RCC 7860 (cell line): ENCODE data around the gene RAB3B.

Experiments used
- DNase-seq: peaks from one replicate; pipeline ENCODE4 v3.0.0-alpha.2; 2015; ENCODE audit warnings: low spot score
- FAIRE-seq: peaks from 2 replicates; lab custom pipeline; 2012; peaks lifted over from hg19 to GRCh38; lab: Jason Lieb, UNC

Gene RAB3B

DNA sequence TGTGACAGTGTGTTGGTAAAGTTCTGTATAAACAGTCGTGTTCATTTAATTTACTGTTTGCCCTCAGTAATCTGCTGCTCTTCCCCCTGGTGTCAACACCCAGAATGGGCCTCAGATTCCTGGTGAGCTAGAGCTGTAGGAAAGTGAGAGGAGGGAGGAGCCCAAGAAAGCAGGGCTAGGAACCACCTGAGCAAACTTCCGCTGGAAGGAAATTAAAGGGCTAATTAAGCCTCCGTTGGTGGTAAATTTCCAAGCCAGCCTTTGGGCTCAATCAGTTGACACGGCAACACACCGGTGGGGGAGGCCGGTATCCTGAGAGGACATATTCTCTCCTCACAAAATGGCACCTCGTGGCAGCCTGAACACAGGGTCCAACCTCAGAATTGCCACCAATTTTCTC lies 32.9 kb downstream of the RAB3B start:
- DNase-seq (no peak), FAIRE-seq (no peak)

DNA sequence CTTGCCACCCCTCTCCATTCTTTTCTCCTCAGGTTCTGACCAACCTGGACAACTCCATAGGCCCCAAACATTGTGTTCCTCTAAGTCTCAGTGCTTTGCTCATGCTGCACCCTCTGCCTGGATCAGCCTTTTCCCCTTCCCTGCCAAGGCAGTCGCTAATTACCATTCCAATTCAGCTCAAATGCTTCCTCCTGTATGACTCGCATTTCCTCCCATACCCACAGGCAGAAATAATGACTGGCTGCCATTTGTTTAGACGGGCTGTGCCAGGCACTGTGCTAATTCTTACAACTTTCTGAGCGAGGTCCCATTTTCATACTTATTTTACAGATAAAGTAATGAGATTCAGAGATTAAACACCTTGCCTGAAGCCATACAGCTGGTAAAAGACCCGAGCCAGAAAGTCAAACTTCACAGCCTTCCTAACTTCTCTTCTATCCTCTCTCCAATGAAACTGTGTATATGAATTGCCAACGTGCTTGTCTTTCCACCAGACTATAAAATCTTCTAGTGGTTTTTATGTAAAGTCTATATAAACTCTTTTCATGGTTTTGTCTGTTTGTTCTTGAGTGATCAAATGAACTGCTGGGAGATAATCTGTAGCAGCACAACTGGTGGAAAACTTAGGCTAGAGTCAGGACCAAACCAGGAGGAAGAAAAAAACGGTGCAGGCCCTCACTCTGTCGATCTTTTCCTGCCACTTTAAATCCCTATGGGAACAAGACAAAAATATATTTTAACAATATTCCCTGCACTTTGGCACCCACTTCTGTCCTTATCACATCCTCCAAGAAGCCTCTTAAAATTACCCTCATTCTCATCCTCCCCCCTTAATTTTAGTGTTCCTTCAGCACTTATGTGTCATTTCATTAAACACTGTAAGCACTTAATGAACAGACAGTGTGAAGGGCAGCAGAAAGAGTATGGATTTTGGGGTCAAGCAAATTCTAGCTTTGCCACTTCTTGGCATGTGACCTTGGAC lies 33.7 kb downstream of the RAB3B start:
- FAIRE-seq = no peak
- DNase-seq = no peak

DNA sequence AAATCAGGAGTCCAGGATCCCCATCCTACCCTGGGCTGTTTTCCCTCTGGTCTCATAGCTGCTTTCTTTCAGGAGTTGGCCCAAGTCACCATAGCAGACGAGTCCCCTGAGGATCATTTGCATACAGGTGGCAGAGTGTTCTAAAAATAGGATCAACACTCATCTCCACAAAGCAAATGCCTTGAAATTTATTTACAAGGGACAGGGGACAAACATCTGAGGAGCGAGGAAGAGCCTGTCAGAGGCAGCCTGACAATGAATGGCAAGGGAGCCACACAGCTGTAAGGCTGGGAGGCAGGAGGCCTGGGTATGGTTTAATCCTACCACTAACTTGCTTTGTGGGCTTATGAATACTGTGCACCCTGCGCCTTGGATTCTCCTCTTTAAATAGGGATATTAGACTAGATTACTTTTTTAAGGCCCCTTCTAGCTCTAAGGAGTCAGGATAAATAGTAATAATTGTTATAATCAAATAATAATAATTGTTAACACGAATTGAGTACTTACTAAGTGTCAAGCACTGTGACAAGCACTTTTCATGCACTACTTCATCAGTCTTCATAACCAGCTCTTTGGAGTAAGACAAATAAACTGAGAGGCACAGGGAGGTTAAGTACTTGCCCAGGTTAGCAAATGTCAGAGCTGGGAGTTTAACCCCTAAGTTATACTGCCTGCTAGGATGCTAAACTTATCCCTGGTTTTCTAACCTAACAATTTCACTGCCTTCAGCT lies 34.5 kb downstream of the RAB3B start:
- DNase-seq (no peak), FAIRE-seq (no peak)

DNA sequence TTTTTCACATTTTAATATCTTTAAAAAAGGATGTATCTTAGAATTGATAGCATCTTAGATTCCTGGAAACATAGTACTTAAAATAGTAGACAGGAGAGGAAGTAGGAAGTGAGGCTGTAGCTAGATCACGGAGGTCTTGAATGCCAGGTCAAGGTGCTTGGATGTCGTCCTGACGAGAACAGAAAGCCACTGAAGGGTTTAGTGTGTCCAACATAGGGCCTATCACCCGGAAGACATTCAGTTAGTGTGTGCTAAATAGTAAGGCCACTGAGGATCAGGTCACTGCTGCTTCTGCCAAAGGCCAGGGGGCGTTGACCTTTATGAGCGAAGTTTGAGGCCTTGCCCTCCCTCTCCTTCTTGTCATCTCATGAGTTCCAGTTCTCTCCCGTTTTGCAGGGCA lies 35.7 kb downstream of the RAB3B start:
- FAIRE-seq = no peak
- no peak for DNase-seq

DNA sequence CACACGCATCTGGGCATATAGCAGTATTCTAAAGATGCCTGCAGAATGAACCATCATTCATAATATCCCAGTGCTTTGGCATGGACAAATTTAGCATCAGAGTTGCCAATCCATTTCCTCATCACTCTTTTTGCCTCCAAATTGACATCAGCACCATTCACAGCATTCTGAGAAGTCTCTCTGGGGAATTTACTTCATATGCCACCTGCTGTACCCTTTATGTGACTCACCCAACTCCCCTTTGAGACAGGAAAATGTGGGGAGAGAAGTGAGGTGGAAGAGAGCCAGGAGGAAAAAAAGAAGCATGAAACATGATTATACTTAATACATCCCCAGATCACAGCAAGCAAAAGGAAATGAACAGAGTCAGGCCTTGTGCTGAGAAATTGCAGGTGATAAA lies 37.4 kb downstream of the RAB3B start:
- FAIRE-seq (no peak), DNase-seq (no peak)

DNA sequence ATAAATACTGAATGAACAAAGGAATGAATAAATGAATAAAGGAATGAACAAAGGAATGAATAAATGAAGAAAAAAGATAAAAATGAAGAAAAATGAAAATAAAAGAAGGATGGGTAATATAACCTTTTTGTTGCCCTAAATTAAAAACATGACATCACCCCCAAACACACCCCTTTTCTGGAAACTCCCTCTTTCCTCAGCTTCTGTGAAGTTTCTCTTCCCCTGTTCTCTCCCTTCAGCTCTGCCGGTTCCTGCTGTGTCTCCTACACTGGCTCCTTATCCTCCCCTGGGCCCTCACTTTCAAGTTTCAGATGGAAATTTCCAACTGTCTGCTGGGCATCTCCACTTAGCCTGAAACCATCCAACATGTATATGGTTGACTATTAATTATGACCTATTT lies 37.9 kb downstream of the RAB3B start:
- DNase-seq = no peak
- no peak for FAIRE-seq

DNA sequence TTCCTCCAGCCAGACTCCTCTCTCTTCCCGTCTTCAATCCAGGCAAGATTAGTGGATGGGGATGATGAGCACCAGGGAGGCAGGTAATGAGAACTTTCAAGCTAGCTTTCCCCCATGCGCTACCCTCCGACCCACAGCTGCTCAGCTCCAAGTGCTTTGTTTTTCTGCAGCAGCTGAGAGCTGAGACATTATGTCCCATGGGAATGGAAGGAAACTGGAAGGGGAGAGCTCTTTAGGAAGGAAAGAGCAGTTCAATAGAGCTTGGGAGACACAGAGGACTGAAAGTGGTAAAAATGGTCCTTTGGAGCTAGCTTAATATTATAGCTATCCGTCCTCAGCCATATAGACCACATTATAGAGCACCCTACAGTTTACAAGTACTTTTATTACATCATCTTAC lies 39.8 kb downstream of the RAB3B start:
- no peak for DNase-seq
- FAIRE-seq = no peak

DNA sequence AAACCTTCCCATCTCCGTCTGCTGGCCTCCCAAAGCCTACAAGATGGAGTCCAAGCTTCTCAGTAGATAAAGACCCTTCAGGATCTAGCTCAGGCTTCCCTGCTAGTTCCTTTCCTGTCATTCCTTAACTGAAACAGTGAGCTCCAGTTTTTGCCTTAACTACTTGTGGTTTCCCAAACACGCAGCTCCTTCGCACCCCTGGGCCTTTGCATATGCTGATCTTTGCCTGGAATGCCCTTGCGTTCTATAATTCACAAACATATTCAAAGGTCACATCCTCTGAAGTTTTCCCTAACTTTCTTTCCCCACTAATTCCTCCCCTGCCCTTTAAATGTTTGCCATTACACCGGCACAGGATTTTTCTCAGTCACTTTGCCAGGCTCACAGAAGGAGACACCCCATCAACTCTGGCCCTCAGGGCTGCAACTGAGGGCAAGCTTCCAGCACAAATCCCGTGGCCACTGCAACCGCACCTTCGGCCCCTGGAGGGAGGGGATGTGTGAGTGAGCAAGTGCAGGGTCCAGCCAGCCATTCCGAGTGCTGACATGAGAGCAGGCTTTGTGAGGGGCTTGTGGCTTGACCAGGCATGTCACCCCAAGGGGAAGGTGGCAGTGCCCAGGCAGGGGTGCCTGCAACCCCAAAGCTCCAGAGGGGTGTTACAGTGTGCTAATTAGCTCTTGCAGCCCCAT lies 41.3 kb downstream of the RAB3B start:
- FAIRE-seq = no peak
- DNase-seq = no peak

DNA sequence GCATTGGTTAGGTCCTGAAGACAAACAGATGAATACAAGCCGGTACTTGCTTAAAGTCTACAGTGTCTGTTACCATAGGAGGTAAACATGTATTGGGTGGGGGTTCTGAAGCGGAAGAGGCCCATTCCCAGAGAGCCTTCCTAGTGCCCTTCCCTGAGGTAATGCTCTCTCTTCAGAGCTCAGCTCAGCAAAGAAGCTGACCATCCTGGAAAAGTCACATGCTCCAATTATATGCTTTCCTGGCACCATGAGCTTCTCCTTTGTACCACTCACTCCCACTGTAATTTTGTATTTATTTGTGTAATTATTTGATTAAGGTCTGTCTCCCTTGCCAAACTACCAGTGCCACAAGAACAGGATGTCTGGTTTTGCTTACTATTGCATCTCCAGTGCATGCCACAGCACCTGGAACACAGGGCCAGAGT lies 42.0 kb downstream of the RAB3B start:
- no peak for DNase-seq
- no peak for FAIRE-seq

DNA sequence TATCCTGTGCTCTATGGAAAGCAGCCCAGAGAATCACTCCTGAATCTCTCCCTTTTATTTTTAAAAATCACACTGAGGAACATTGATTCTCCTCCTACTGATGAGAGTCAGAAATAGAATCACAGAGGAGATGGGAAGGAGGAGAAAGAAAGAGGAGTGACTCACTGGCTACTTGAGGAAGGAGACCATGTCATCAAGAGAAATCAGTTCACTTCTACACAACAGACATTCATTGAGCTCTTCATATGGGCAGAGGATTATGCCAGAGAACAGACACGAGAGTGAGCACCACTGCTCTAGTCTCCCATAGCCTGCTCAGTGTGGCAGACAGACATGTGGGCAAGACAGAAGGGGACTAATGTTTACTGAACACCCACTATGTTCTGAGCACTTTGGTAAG lies 44.2 kb downstream of the RAB3B start:
- DNase-seq (no peak), FAIRE-seq (no peak)

DNA sequence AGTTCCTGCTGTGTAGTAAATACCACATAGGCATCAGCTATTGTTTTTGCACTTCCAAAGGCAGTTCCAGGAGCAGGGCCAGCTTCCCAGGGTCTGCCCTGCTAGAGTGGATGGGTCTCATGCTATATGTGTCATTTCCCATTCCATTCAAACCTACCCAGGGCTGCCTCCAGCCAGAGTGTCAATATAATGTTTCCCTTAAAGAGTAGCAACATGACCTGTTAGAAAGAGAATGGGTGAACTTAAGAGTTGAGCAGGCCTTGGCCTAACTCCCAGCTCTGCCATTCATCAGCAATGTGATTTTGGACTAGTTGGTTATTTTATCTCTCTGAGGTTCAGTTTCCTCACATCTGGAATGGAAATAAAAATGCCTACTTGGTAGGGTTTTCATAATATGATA lies 44.9 kb downstream of the RAB3B start:
- FAIRE-seq (no peak), DNase-seq (no peak)

DNA sequence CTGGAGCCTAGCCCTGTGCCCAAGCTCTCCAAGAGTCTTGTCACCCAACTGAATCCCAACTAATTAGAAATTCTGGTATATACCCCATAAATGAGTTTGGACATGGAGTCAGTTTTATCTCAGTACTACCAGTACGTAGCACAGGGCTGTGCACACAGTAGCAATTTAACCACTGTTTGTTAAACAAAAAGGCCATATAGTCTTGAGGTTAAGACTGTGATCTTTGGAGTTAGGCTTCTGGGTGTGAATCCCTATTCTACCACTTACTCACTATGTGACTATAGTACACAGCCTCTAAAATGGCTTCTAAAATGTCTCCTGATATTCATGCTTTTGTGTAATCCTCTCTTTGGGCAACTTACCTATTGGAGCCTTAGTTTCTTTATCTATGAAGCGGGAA lies 48.2 kb downstream of the RAB3B start:
- FAIRE-seq = no peak
- DNase-seq = no peak

DNA sequence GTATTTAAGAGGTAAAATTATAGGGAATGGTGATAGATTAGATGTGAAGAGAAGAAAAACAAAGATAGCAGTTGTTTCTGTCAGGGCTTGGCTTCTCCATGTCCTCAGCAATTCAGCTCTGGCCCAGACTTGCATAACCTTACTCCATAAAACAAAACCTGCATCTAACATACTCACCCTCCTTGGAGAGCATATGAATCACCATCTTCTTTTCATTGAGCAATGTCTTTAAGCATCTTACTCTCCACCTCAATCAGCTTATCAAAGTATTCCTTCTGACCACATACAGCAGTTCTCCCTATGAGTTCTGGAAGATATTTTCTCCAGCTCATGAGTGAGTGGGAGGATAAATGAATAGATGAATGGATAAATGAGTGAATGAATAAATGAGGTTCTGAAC lies 49.0 kb downstream of the RAB3B start:
- no peak for FAIRE-seq
- DNase-seq = no peak

DNA sequence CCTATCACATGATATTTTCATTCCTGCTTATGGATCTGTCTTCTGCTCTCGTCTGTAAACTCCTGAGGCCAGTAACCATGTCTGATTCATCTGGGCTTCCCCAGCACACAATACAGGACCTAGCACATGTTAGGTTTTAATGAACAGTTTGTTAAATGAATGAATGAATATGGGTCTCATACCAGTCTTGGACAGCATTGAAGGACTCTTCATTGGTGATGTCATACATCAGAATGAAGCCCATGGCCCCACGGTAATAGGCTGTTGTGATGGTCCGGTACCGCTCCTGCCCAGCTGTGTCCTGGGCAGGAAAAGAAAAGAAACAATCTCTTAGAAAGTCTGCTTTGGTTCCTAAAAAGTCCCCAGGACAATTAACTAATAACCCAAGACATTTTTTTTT lies 53.4 kb downstream of the RAB3B start:
- DNase-seq = no peak
- no peak for FAIRE-seq

DNA sequence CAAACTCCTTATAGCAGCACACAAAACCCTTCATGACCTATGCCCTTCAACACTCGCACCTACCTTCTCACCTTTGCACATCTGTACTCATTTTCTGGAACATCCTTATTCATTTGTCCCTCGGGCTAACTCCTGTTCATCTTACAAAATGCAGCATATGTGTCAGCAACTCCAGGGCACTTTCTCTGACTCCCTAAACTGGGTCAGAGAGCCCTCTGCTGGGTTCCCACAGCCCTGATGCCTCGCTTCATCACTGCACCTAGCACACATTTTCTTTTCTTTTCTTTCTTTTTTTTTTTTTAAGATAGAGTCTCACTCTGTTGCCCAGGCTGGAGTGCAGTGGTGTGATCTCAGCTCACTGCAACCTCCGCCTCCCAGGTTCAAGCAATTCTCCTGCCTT lies 54.0 kb downstream of the RAB3B start:
- DNase-seq = no peak
- no peak for FAIRE-seq

DNA sequence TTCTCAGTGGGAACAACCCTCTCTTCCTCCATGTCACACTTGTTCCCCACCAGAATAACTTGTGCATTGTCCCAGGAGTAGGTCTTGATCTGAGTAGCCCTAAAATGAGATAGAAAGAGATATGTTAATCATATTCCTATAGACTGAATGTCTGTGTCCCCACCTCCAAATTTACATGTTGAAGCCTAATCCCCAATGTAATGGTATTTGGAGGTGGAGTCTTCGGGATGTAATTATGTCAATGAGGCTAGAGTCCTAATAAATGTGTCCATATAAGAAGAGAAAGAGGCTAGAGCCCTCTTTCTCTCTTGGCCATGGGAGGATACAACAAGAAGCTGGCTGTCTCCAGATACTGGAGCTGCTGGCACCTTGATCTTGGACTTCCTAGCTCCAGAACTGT lies 57.2 kb downstream of the RAB3B start:
- FAIRE-seq = no peak
- DNase-seq = no peak

DNA sequence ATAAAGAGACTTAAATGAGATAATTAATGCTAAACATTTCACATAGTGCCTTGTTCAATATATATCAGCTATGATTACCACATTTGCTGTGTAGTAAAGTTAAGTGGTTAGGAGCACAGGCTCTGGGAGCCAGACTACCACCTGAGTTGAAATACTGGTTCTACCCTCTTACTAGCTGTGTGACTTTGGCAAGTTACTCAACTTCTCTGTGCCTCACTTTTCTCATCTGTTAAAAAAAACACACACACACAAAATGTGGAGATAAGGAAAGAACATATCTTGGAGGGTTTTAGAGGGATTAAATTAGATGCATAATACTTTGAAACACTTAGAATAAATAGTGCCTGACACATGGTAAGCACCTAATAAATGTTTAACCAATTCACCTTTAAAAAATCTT lies 60.2 kb downstream of the RAB3B start:
- FAIRE-seq = no peak
- no peak for DNase-seq

DNA sequence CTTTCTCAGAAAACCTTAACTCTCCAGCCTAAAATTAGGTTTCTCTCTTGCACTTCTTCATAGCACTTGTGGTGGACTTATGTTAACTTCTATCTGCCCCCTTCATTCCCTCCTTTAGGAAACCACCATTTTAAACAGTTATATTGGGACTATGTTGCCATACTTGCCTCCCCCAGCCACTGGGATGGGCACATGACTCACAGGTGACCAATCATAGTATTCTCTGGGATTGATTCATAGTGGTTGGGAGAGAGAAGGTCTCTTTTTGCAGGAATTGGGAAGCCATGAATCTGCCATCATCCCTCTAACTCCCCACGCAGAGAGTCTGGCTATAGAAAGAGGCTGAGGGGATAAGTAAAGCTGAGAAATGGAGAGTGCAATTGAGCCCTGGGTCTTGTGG lies 61.6 kb downstream of the RAB3B start:
- FAIRE-seq (no peak), DNase-seq (no peak)

DNA sequence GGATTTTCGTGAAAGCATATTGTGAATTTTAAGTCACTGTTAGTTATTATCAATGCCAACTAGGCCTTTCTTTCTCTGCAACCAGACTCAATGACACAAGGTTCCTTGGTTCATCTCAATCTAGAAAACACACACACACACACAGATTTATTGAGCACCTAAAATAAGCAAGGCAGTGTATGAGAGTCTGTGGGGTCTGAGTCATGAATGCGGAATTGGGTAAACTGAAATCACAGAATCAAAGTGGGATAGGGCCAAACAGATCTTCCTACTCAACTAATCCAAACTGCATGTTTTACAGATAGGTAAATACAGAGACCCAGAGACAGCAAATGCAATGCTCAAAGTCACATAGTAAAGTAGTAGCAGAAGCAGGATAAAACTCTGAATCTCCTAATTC lies 63.5 kb downstream of the RAB3B start:
- DNase-seq = no peak
- no peak for FAIRE-seq

DNA sequence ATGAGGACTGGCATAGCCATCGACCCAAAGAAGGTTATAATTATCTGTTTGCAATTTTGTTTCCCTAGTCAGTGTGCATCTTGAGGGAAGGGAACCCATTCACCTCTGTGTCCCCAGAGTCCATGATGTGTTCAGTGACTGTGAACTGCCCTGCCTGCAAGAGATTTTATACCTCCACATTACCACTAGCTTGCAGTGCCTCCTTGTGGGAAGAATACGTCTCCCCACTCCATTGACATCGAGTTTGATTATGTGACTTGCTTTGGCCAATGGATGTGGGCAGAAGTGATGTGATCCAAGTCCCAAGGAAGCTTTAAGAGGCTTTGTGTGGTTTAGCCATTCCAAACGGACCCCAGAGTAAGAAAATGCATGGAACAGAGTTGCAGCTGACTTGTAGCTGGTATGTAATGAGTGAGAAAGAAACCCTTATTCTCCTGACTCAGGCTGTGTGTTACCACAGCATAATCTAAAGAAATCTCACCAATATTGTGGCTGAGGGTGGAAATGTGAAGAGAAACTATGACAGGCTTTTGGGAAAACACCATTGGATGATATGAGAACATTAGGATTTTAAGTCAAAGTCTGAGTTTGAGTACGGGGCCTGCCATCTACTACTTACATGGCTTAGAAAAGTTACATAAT lies 64.2 kb downstream of the RAB3B start:
- DNase-seq = peak; percentile 20
- no peak for FAIRE-seq

DNA sequence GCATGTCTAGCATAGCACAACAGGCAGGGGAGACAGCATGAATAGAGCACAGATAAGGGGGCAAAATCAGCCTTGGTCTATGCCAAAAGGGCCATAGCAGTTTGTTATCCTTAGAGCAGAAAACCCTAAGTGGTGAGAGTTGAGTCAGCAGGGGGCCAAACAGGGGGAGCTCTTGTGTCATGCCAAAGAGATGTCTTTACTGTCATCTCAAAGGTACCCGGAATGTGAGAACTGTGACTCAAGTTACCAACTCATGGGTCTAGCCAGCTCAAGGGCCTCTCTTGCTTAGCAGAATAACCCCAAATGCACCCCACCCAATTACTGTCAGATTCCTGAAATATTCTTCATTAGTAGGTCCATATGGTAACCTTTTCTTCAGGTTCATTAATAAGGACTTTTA lies 66.0 kb downstream of the RAB3B start:
- no peak for FAIRE-seq
- DNase-seq = peak; percentile 36
